Keratinocyte (primary cell): ENCODE results near the gene MYPOP. TPM values are rescaled to one million over a fixed set of nuclear protein-coding genes. Genes with fewer than 3 reads are reported as not detected.
A peak's percentile ranks its signal among the peaks of the same experiment; 100 is the strongest.

Experiments
- DNase-seq: peaks from one replicate; pipeline ENCODE4 v3.0.0-alpha.2; 2011; ENCODE audit warnings: low read depth, missing footprints, low spot score
- FAIRE-seq: peaks from 2 replicates; lab custom pipeline; 2011; peaks lifted over from hg19 to GRCh38; lab: Jason Lieb, UNC
- H2AFZ ChIP-seq: 2 replicates; pipeline ENCODE4 v1.6.0; 2012; ENCODE audit warnings: low read length, control low read depth, inconsistent platforms; ENCODE audit not compliant: control insufficient read depth
- H3K27ac ChIP-seq: 2 replicates; pipeline ENCODE4 v1.5.1; 2011; ENCODE audit warnings: low read length; ENCODE audit not compliant: control insufficient read depth, insufficient read depth
- H3K27me3 ChIP-seq: 3 replicates; pipeline ENCODE4 v1.6.0; 2011; ENCODE audit warnings: low read length; ENCODE audit not compliant: control insufficient read depth, insufficient read depth; ENCODE audit errors: extremely low read depth
- H3K36me3 ChIP-seq, 2 experiments: 2 replicates in 1 of 2; 3 replicates in 1 of 2; pipeline ENCODE4 v1.5.1; 2011; ENCODE audit warnings: low read length in 2 of 2, mild to moderate bottlenecking in 1 of 2; ENCODE audit not compliant: control insufficient read depth in 2 of 2, insufficient read depth in 2 of 2; ENCODE audit errors: extremely low read depth in 1 of 2
- H3K4me1 ChIP-seq: 3 replicates; pipeline ENCODE4 v1.5.1; 2011; ENCODE audit warnings: low read length; ENCODE audit not compliant: control insufficient read depth, insufficient read depth; ENCODE audit errors: extremely low read depth
- H3K4me2 ChIP-seq: 3 replicates; pipeline ENCODE4 v1.6.0; 2011; ENCODE audit warnings: low read depth, low read length; ENCODE audit not compliant: control insufficient read depth, insufficient read depth; ENCODE audit errors: extremely low read depth
- H3K4me3 ChIP-seq, 3 experiments: fragments of 200-600 bp in 1 of 3; sonication (generic) in 1 of 3; 2 replicates in 2 of 3; 3 replicates in 1 of 3; pipeline ENCODE4 v1.5.1; 2011 to 2016; ENCODE audit warnings: low read length in 3 of 3, mild to moderate bottlenecking in 3 of 3, control low read depth in 2 of 3, inconsistent platforms in 1 of 3, low read depth in 1 of 3, mixed read lengths in 1 of 3, mixed run types in 1 of 3, moderate library complexity in 1 of 3; ENCODE audit not compliant: control insufficient read depth in 2 of 3, insufficient read depth in 2 of 3; ENCODE audit errors: extremely low read depth in 1 of 3
- H3K79me2 ChIP-seq: 2 replicates; pipeline ENCODE4 v1.6.0; 2012; ENCODE audit warnings: low read length; ENCODE audit not compliant: control insufficient read depth, insufficient read depth
- H3K9ac ChIP-seq: 3 replicates; pipeline ENCODE4 v1.6.0; 2011; ENCODE audit warnings: low read length; ENCODE audit not compliant: control insufficient read depth, insufficient read depth; ENCODE audit errors: extremely low read depth
- H3K9me1 ChIP-seq: 3 replicates; pipeline ENCODE4 v1.6.0; 2011; ENCODE audit warnings: low read length; ENCODE audit not compliant: control insufficient read depth, insufficient read depth; ENCODE audit errors: extremely low read depth
- H3K9me3 ChIP-seq: 2 replicates; pipeline ENCODE4 v1.5.1; 2012; ENCODE audit warnings: low read depth, low read length; ENCODE audit not compliant: control insufficient read depth
- H4K20me1 ChIP-seq: 3 replicates; pipeline ENCODE4 v1.6.0; 2011; ENCODE audit warnings: low read length; ENCODE audit not compliant: control insufficient read depth, insufficient read depth; ENCODE audit errors: extremely low read depth
- CTCF ChIP-seq, 3 experiments: IDR thresholded peaks in 1 of 3; conservative IDR thresholded peaks in 1 of 3; optimal IDR thresholded peaks in 1 of 3; 2 replicates in 2 of 3; 3 replicates in 1 of 3; pipeline versions ENCODE3 to v1.5.1; 2011; ENCODE audit warnings: low read length in 3 of 3, mild to moderate bottlenecking in 3 of 3, moderate library complexity in 2 of 3, control low read depth in 1 of 3, inconsistent platforms in 1 of 3; ENCODE audit not compliant: insufficient read depth in 2 of 3; ENCODE audit errors: extremely low read depth in 1 of 3
- EZH2 ChIP-seq: IDR thresholded peaks from one replicate; pipeline ENCODE4 v1.6.1; 2012; ENCODE audit warnings: inconsistent platforms, mild to moderate bottlenecking, low read length, moderate library complexity
- dilution Hi-C: fragments of 300-500 bp; cut with MboI; formaldehyde crosslinking; loops from one replicate; pipeline ENCODE4 v1.7.0; 2020; ENCODE audit warnings: low sequenced_read_pairs; ENCODE audit not compliant: extremely low pct_ligation_motif_present
- polyA plus RNA-seq, 5 experiments: library from polyadenylated mRNA; depleted of rRNA in 3 of 5; stranded (reverse) in 3 of 5; stranded (forward) in 1 of 5; unstranded in 1 of 5; fragments of >200 nt; gene quantifications; 1 replicate in 1 of 5; 2 replicates in 3 of 5; 3 replicates in 1 of 5; pipeline versions ENCODE4 v1.2.1 to v1.2.3, GENCODE V29; 2011 to 2012; ENCODE audit warnings: missing spikeins in 2 of 5, low read depth in 1 of 5, low replicate concordance in 1 of 5

Gene MYPOP
- polyA plus RNA-seq, 1 donor (not counting 4 experiments of a cell fraction or from before 2014, with no cell fraction given), result 1.3 TPM

- Histone ChIP-seq H3K36me3 (peaks cover 6 to 7% of the 10 kb centered on the region in 2 experiments), H2AFZ (no peak overlapping the region), H3K9ac (peak overlapping the region; percentile 37), H4K20me1 (no peaks in the 10 kb centered on the region), H3K9me3 (no peaks in the 10 kb centered on the region), H3K4me2 (peak overlapping the region; percentile 74), H3K79me2 (peaks cover 2% of the 10 kb centered on the region), H3K27ac (no peak overlapping the region), H3K9me1 (no peaks in the 10 kb centered on the region), H3K4me3 (peak overlapping the region; percentile 49 to 90 (median 81)), H3K27me3 (no peaks in the 10 kb centered on the region), H3K4me1 (peaks cover 6% of the 10 kb centered on the region)
- dilution Hi-C loops, result no loop called here
- FAIRE-seq (no peak), DNase-seq (no peak)
- TF ChIP-seq CTCF (optimal IDR thresholded peaks at IDR 0.05 in 1 of 3, IDR thresholded peaks at IDR 0.05 in 1 of 3, conservative IDR thresholded peaks at IDR 0.05 in 1 of 3; ENCODE audit: extremely low read depth in 1 of 3, insufficient read depth in 2 of 3, low read length in 3 of 3) (no peak), EZH2 (no peak)
These were observed 1.5 kb downstream of the MYPOP start for GRCh38 chr19:45900738-45901431.

- Histone ChIP-seq H3K79me2 (peaks cover 2% of the 10 kb centered on the region), H3K4me2 (no peak overlapping the region), H3K4me1 (peaks cover 6% of the 10 kb centered on the region), H2AFZ (no peak overlapping the region), H3K9me3 (no peaks in the 10 kb centered on the region), H4K20me1 (no peaks in the 10 kb centered on the region), H3K36me3 (peaks cover 7 to 8% of the 10 kb centered on the region in 2 experiments), H3K27ac (no peak overlapping the region), H3K9ac (no peak overlapping the region), H3K9me1 (no peaks in the 10 kb centered on the region), H3K4me3 (no peak overlapping the region), H3K27me3 (no peaks in the 10 kb centered on the region)
- TF ChIP-seq EZH2 (no peak), CTCF (optimal IDR thresholded peaks at IDR 0.05 in 1 of 3, IDR thresholded peaks at IDR 0.05 in 1 of 3, conservative IDR thresholded peaks at IDR 0.05 in 1 of 3; ENCODE audit: extremely low read depth in 1 of 3, insufficient read depth in 2 of 3, low read length in 3 of 3) (no peak)
- dilution Hi-C loops, result no loop called here
- no peak for DNase-seq
- FAIRE-seq, result no peak
These were observed 2.4 kb downstream of the MYPOP start for GRCh38 chr19:45899919-45900589.
